HG03575 (cell line): Measurements from ENCODE around the gene ARG1.
"Not testable (repeated sequence)": the region's sequence is repeated elsewhere in the genome, so short reads cannot be mapped to it uniquely, and the experiment has no call there.

Experiments used
- ATAC-seq: cut with Tn5 transposase; IDR thresholded peaks from one replicate; pipeline ENCODE4 v1.9.1; 2021; ENCODE audit not compliant: unreplicated experiment, insufficient number of reproducible peaks, low FRiP score; ENCODE audit errors: extremely low read depth

Gene ARG1

GRCh38 chr6:131572686-131573415 lies at the start of gene ARG1:
TSS of gene ARG1 (plus strand) at chr6:131573226. CDS start at chr6:131573283, 57 bp downstream.
- ATAC-seq, result no peak

GRCh38 chr6:131523988-131524673 lies 48.9 kb upstream of the ARG1 start:
- ATAC-seq, result no peak

- no peak for ATAC-seq
Observed at GRCh38 chr6:131524695-131525336, 48.2 kb upstream of the ARG1 start.

- not testable (repeated sequence) for ATAC-seq
Observed at GRCh38 chr6:131530936-131531335, 42.1 kb upstream of the ARG1 start.

- ATAC-seq, result not testable (repeated sequence)
Observed at GRCh38 chr6:131531681-131532080, 41.3 kb upstream of the ARG1 start.

GRCh38 chr6:131532580-131533039 lies 40.4 kb upstream of the ARG1 start:
- ATAC-seq, result peak; percentile 89

- ATAC-seq, result not testable (repeated sequence)
Observed at GRCh38 chr6:131538615-131539014, 34.4 kb upstream of the ARG1 start.

- no peak for ATAC-seq
Observed at GRCh38 chr6:131545317-131545716, 27.7 kb upstream of the ARG1 start.

- no peak for ATAC-seq
Observed at GRCh38 chr6:131547488-131547887, 25.5 kb upstream of the ARG1 start.

- no peak for ATAC-seq
Observed at GRCh38 chr6:131548441-131548840, 24.6 kb upstream of the ARG1 start.

- ATAC-seq, result no peak
Observed at GRCh38 chr6:131549811-131550210, 23.2 kb upstream of the ARG1 start.

- no peak for ATAC-seq
Observed at GRCh38 chr6:131551902-131552301, 21.1 kb upstream of the ARG1 start.

- no peak for ATAC-seq
Observed at GRCh38 chr6:131552572-131552971, 20.5 kb upstream of the ARG1 start.

- no peak for ATAC-seq
Observed at GRCh38 chr6:131555992-131556391, 17.0 kb upstream of the ARG1 start.

GRCh38 chr6:131558922-131559321 lies 14.1 kb upstream of the ARG1 start:
- no peak for ATAC-seq

GRCh38 chr6:131561925-131562707 lies 10.9 kb upstream of the ARG1 start:
- ATAC-seq, result no peak

GRCh38 chr6:131565056-131565455 lies 8.0 kb upstream of the ARG1 start:
- ATAC-seq, result no peak

GRCh38 chr6:131568726-131569125 lies 4.3 kb upstream of the ARG1 start:
- ATAC-seq, result no peak

- no peak for ATAC-seq
Observed at GRCh38 chr6:131574133-131574532, 1.1 kb downstream of the ARG1 start.
